HAP-1 (cell line): ENCODE data around the gene CACNA1F.

Source experiments
- DNase-seq, 2 experiments: peaks; one replicate each; pipeline ENCODE4 v3.0.0-alpha.2; 2016 to 2020; ENCODE audit warnings: low spot score in 2 of 2
- H3K27me3 ChIP-seq: fragments of 250-450 bp; sonication (Bioruptor Pico); 2 replicates; pipeline ENCODE4 v1.5.1; 2020; ENCODE audit warnings: low read depth, mild to moderate bottlenecking, moderate library complexity
- H3K36me3 ChIP-seq: fragments of 250-450 bp; sonication (Bioruptor Pico); replicated peaks from 2 replicates; pipeline ENCODE4 v1.5.1; 2020; ENCODE audit warnings: mild to moderate bottlenecking
- H3K4me1 ChIP-seq: fragments of 250-450 bp; sonication (Bioruptor Pico); 2 replicates; pipeline ENCODE4 v1.5.1; 2020; ENCODE audit warnings: mild to moderate bottlenecking
- H3K4me3 ChIP-seq: fragments of 250-450 bp; sonication (Bioruptor Pico); 2 replicates; pipeline ENCODE4 v1.5.1; 2020; ENCODE audit warnings: mild to moderate bottlenecking, moderate library complexity
- H3K9me3 ChIP-seq: fragments of 250-450 bp; sonication (Bioruptor Pico); 2 replicates; pipeline ENCODE4 v1.5.1; 2020; ENCODE audit warnings: mild to moderate bottlenecking, moderate library complexity
- in situ Hi-C: fragments of 300-500 bp; cut with MboI; formaldehyde crosslinking; loops from 3 replicates; pipeline ENCODE4 v1.14.3; 2020; ENCODE audit warnings: low sequenced_read_pairs, inconsistent platforms, mixed read lengths

The CACNA1F gene

GRCh38 chrX:49250066-49250465 is 16.9 kb upstream of the CACNA1F start:
- DNase-seq = no peak
- Histone ChIP-seq H3K27me3 (no peaks in the 10 kb centered on the region), H3K4me1 (no peaks in the 10 kb centered on the region), H3K36me3 (peaks cover 11% of the 10 kb centered on the region), H3K9me3 (no peaks in the 10 kb centered on the region), H3K4me3 (no peak overlapping the region)
- in situ Hi-C loops = no loop called here

- in situ Hi-C loops = no loop called here
- no peak for DNase-seq
- Histone ChIP-seq H3K4me3 (no peak overlapping the region), H3K4me1 (no peaks in the 10 kb centered on the region), H3K27me3 (no peaks in the 10 kb centered on the region), H3K36me3 (peaks cover 11% of the 10 kb centered on the region), H3K9me3 (no peaks in the 10 kb centered on the region)
Observed at GRCh38 chrX:49249616-49250015, 16.5 kb upstream of the CACNA1F start.

- in situ Hi-C loops = no loop called here
- no peaks in the 10 kb centered on the region for H3K4me1 ChIP-seq
- H3K36me3 ChIP-seq = peaks cover 11% of the 10 kb centered on the region
- no peaks in the 10 kb centered on the region for H3K27me3 ChIP-seq
- H3K9me3 ChIP-seq = no peaks in the 10 kb centered on the region
- DNase-seq = no peak
- no peak overlapping the region for H3K4me3 ChIP-seq
Observed at GRCh38 chrX:49249071-49249470, 15.9 kb upstream of the CACNA1F start.

- Histone ChIP-seq H3K27me3 (no peaks in the 10 kb centered on the region), H3K4me3 (no peak overlapping the region), H3K9me3 (no peaks in the 10 kb centered on the region), H3K4me1 (no peaks in the 10 kb centered on the region), H3K36me3 (peaks cover 13% of the 10 kb centered on the region)
- no peak for DNase-seq
- in situ Hi-C loops = no loop called here
Observed at GRCh38 chrX:49247916-49248811, 15.0 kb upstream of the CACNA1F start.

- in situ Hi-C loops = no loop called here
Observed at GRCh38 chrX:49247346-49247745, 14.2 kb upstream of the CACNA1F start.

GRCh38 chrX:49246541-49246940 is 13.4 kb upstream of the CACNA1F start:
- Histone ChIP-seq H3K4me1 (no peaks in the 10 kb centered on the region), H3K4me3 (no peak overlapping the region), H3K9me3 (no peaks in the 10 kb centered on the region), H3K27me3 (no peaks in the 10 kb centered on the region), H3K36me3 (peaks cover 15% of the 10 kb centered on the region)
- no peak for DNase-seq
- in situ Hi-C loops = no loop called here

More at GRCh38 chrX:49247346-49247745, 14.2 kb upstream of the CACNA1F start:
- Histone ChIP-seq H3K9me3 (no peaks in the 10 kb centered on the region), H3K4me1 (no peaks in the 10 kb centered on the region), H3K36me3 (peaks cover 15% of the 10 kb centered on the region), H3K4me3 (no peak overlapping the region), H3K27me3 (no peaks in the 10 kb centered on the region)
- no peak for DNase-seq

- peaks cover 15% of the 10 kb centered on the region for H3K36me3 ChIP-seq
- H3K4me1 ChIP-seq = no peaks in the 10 kb centered on the region
- in situ Hi-C loops = no loop called here
- H3K9me3 ChIP-seq = no peaks in the 10 kb centered on the region
- no peak for DNase-seq
- H3K27me3 ChIP-seq = no peaks in the 10 kb centered on the region
- H3K4me3 ChIP-seq = no peak overlapping the region
Observed at GRCh38 chrX:49244207-49244606, 11.1 kb upstream of the CACNA1F start.

- Histone ChIP-seq H3K4me3 (no peak overlapping the region), H3K4me1 (no peaks in the 10 kb centered on the region), H3K36me3 (peaks cover 15% of the 10 kb centered on the region), H3K27me3 (no peaks in the 10 kb centered on the region), H3K9me3 (no peaks in the 10 kb centered on the region)
- DNase-seq = no peak
- in situ Hi-C loops = no loop called here
Observed at GRCh38 chrX:49243166-49243565, 10.0 kb upstream of the CACNA1F start.

- Histone ChIP-seq H3K36me3 (peaks cover 15% of the 10 kb centered on the region), H3K9me3 (no peaks in the 10 kb centered on the region), H3K27me3 (no peaks in the 10 kb centered on the region), H3K4me1 (no peaks in the 10 kb centered on the region), H3K4me3 (no peak overlapping the region)
- in situ Hi-C loops = no loop called here
- no peak for DNase-seq
Observed at GRCh38 chrX:49242545-49243066, 9.5 kb upstream of the CACNA1F start.

- no peaks in the 10 kb centered on the region for H3K9me3 ChIP-seq
- no peak for DNase-seq
- in situ Hi-C loops = no loop called here
- no peak overlapping the region for H3K4me3 ChIP-seq
- no peaks in the 10 kb centered on the region for H3K27me3 ChIP-seq
- H3K4me1 ChIP-seq = no peaks in the 10 kb centered on the region
- peaks cover 4% of the 10 kb centered on the region; the same call in 1 of the 2 replicates for H3K36me3 ChIP-seq
Observed at GRCh38 chrX:49238735-49239134, 5.6 kb upstream of the CACNA1F start.

GRCh38 chrX:49237060-49237459 is 3.9 kb upstream of the CACNA1F start:
- H3K4me1 ChIP-seq = no peaks in the 10 kb centered on the region
- DNase-seq = no peak
- H3K9me3 ChIP-seq = no peaks in the 10 kb centered on the region
- H3K4me3 ChIP-seq = no peak overlapping the region
- H3K36me3 ChIP-seq = no peaks in the 10 kb centered on the region
- no peaks in the 10 kb centered on the region for H3K27me3 ChIP-seq
- in situ Hi-C loops = no loop called here

GRCh38 chrX:49233887-49234555 is 881 bp upstream of the CACNA1F start:
- Histone ChIP-seq H3K4me1 (no peaks in the 10 kb centered on the region), H3K36me3 (no peaks in the 10 kb centered on the region), H3K27me3 (no peaks in the 10 kb centered on the region), H3K4me3 (no peak overlapping the region), H3K9me3 (no peaks in the 10 kb centered on the region)
- no peak for DNase-seq
- in situ Hi-C loops = no loop called here

- in situ Hi-C loops = no loop called here
- Histone ChIP-seq H3K36me3 (no peaks in the 10 kb centered on the region), H3K4me3 (no peak overlapping the region), H3K9me3 (no peaks in the 10 kb centered on the region), H3K4me1 (no peaks in the 10 kb centered on the region), H3K27me3 (no peaks in the 10 kb centered on the region)
- no peak for DNase-seq
Observed at GRCh38 chrX:49232525-49232924, 615 bp downstream of the CACNA1F start.

- Histone ChIP-seq H3K4me3 (no peak overlapping the region), H3K27me3 (no peaks in the 10 kb centered on the region), H3K36me3 (no peaks in the 10 kb centered on the region), H3K9me3 (no peaks in the 10 kb centered on the region), H3K4me1 (no peaks in the 10 kb centered on the region)
- in situ Hi-C loops = no loop called here
- DNase-seq = no peak
Observed at GRCh38 chrX:49231333-49232000, 1.7 kb downstream of the CACNA1F start.
